HG03025 (cell line): ENCODE data around the gene SNCG.
"Not testable (repeated sequence)": the region's sequence is repeated elsewhere in the genome, so short reads cannot be mapped to it uniquely, and the experiment has no call there.

Experiments
- ATAC-seq: cut with Tn5 transposase; IDR thresholded peaks from one replicate; pipeline ENCODE4 v1.9.1; 2021; ENCODE audit warnings: mild to moderate bottlenecking, moderate library complexity; ENCODE audit not compliant: unreplicated experiment, low FRiP score

SNCG gene

DNA sequence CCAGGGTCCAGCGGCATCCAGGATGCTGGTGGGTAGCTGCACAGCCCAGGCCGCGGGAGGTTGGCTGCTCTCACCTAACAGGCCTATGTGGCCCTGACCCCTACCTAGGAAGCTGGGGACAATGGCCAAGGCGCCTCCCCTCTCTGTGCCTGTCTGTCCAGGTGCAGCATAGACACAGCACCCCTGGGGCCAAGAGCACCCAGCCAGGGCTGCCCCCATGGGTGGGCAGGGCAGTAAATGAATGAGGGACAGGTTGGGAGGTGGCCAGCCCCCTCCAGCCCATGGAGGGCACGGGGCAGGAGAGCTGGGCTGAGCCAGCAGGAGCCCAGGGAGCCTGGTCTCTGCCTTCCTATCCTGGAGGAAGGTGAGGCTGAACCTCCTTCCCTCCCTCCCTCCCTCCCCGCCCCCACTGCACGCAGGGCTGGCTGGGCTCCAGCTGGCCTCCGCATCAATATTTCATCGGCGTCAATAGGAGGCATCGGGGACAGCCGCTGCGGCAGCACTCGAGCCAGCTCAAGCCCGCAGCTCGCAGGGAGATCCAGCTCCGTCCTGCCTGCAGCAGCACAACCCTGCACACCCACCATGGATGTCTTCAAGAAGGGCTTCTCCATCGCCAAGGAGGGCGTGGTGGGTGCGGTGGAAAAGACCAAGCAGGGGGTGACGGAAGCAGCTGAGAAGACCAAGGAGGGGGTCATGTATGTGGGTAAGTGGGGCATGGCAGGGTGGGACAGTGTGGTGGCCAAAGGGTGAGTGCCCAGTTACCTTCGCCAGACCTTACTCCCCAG is at the start of gene SNCG:
TSS of gene SNCG (plus strand) at position 484 of the 785 bp plus-strand sequence. CDS start at position 583, 99 bp downstream.
- no peak for ATAC-seq

DNA sequence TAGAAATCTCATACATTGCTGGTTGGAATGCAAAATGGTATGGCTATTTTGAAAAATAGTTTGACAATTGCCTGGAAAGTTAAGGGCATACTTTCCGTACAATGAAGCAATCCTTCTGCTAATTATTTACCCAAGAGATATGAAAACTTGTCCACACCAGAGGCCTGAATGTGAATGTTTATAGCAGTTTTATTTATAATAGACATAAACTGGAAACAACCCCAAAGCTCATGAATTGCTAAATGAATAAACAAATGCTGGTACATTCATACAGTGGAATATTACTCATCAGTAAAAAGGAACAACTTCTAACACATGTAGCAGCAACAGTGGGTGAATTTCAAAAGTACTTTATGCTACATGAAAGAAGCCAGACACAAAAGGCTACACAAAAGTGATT is 43.7 kb upstream of the SNCG start:
- ATAC-seq, result no peak

DNA sequence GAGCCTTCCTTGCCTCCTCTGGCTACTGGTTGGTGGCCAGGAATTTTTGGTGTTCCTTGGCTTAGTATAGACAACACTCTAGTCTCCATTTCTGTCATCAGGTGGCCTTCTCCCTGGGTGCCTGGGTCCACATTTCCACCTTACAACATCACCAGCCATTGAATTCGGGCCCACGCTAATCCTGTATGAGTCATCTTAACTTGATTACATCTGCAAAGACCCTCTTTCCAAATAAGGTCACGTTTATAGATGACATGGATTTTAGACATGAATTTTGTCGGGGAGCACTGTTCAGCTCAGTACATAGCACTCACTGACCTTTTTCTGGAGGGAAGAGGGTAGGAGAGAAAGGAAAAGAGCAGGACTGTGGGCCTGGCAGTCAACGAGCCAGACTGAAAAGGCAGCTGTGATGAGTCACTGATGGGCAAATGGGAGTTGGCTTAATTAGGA is 40.4 kb upstream of the SNCG start:
- no peak for ATAC-seq

DNA sequence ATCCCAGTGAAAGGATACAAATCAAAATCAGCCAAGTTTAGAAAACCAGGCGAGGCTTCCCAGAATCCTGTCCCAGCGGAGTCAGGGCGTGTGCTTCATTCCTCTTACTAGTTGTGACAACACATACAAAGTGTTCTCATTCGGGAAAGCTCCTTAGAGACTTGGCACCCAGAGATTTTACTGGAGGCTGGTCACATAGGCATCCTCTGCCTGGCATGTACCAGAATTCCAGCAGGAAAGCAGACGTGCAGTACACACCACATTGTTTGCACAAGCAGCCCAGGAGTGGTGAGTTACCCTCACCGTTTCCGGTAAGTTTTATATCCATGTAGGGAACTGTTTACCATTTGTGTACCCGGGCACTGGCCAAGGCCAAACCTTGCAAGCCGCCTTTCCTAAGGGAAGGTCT is 35.8 kb upstream of the SNCG start:
- ATAC-seq, result no peak

DNA sequence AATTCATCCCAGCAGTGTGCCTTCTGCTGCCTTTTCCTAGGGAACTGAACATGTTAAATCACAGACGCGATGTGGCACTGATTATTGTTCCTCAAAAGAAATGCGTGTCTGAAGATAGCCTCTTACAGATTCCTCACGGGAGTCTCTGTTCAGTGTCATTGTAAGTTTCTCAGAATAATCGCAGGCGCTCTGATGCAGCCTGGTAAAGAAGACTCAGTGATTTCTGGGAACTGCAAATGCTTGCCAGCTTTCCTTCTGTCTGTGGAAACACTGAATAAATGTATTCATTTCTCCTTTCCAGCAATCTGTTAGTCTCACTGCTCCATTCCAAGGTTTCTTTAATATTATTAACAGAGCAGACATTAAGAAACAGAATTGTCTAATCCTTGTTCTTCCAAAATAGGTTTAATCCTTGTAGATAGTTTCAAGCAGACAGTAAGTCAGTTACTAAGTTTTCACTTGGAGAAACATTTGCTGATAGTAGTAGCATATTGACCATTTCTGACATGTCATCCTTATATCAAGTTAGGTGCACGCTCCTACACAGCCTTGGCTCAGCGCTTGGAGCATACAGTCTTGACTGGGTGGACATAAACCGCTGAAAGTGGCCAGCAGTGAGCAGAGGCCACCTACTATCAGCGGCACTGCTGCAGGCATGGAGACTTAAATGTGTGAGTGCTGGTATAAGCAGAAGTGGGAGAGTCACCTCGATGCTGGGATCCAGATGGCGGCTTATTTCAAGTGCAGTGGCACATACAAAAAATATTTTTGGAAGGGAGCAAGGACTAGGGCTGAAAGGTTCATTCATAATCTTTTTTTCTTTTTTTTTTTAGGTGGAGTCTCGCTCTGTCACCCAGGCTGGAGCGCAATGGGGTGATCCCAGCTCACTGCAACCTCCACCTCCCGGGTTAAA is 28.7 kb upstream of the SNCG start:
- ATAC-seq, result no peak

DNA sequence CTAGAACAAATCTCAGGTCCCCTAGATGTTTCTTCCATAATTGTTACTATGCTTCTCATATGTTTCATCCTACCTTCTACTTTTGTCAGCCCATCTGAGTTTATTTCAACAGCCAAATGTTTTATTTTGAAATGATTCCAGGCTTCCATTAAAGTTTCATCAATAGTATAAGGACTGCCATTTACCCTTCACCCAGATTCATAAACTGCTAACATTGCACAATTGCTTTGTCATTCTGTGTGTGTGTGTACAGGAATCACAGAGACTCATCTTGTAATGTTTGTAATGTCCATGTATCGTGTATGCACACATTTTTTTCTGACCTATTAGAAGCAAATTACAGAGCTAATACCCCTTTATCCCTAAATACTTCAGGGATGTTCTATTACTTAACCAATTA is 26.5 kb upstream of the SNCG start:
- ATAC-seq, result no peak

DNA sequence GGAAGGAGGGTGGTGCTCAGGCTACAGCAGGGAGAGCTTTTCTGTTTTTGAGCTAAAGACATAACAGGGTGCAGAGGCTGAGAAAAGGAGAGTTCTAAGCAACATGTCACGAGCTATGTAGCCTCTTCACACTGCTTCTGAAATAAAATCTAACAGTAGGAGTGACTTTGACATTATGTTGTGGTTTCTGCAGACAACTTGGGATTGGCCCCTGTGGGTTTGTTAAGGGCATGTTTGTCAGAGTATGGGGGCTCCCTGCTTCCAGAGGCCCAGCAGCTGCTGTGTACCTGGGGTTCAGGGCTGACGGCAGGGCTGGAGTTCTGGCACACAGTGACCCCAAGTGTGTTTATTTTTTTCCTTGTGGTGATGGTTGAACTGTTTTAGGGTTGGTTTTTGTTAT is 25.7 kb upstream of the SNCG start:
- no peak for ATAC-seq

DNA sequence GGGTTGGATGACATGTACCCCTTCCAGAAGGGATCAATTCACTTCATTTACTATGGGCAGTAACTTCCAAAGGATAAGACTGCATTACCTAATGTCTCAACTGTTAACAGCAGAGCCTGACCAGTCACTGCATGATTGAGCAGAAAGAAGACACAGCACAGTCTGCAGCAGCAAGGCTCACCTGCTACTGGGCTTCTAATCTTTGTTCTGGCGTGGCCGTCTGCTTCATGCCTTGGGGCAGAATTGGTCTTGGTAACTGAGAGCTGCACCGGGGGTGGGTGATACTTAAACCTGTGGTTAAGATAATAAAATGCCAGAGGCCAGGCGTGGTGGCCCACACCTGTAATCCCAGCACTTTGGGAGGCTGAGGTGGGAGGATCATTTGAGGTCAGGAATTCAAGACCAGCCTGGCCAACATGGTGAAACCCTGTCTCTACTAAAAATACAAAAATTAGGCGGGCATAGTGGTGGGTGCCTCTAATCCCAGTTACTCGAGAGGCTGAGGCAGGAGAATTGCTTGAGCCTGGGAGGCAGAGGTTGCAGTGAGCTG is 24.2 kb upstream of the SNCG start:
- not testable (repeated sequence) for ATAC-seq

DNA sequence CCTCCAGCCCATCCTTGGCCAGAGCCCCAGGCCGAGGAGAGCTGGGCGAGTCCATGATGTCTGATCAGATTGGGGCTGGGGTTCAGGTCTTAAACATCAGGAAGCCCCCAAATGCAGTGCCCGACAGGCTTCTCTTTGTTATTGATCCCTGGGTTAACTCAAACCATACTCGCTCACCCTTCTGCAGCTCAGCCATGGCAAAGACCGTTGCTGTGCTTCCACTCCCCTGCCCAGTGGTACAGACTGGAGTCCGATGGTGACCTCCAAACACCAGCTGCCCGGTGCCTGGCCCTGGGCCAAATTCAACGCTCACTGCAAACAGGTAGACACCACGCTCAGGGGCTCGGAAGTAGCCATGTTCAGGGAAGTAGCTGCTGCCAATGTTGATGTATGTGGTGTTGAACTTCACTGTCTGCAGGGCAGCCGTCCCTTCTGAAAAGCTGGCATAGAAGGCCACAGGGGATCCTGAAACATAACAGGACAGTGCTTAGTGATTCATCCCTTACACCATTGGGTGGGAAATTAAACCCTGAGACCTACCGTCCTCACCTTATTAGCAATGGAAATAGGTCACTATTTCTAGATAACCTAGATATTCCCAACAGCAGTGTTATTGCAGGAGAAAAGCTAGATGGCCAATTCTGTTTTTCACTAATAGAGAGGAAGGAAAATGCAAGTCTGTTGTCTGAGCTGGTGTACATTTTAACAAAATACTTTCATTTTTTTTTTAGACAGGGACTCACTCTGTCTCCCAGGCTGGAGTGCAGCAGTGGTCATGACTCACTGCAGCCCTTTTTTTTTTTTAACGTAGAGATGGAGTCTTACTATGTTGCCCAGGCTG is 21.5 kb upstream of the SNCG start:
- no peak for ATAC-seq

DNA sequence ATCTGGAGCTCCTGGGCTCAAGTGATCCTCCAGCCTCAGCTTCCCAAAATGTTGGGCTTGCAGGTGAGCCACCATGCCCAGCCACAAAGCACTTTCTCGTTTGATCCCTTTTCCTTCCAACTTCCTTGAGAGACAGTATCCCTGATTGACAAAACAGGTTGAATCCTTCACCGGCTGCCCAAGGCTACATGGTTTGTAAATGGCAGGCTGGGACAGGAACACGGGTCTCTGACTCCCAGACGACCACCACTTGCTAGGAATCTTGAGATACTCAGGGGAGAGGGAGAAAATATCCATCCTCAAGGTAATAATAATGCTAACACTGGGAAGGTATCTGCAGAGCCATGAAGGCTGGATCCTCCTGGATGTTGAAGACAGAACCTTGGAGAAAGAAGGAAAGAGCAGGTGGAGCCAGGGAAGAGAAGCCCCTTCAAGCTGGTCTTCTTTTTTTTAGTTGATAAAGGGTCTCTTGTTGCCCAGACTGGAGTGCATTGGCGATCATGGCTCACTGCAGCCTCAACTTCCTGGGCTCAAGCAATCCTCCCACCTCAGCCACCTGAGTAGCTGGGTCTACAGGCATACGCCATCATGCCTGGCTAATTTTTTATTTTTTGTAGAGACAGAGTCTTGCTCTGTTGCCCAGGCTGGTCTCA is 20.8 kb upstream of the SNCG start:
- no peak for ATAC-seq

DNA sequence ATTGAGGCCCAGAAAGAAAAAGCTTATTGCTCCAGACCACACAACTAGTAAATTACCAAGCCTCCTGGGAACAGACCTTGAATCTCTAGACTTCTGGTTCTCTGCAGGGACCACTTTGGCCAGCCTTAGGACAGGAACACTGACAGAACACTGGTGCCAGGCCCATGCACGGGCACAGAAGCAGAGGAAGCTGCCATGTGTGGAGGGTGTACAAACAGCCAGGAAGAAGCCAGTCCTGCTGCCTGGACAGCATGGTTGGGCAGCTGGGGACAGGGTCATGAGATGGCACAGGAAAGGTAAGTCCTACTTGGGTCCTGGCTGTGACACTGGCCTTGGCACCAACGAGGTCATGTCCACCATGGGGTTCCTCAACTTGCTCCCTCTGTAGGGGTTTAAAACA is 20.1 kb upstream of the SNCG start:
- no peak for ATAC-seq

DNA sequence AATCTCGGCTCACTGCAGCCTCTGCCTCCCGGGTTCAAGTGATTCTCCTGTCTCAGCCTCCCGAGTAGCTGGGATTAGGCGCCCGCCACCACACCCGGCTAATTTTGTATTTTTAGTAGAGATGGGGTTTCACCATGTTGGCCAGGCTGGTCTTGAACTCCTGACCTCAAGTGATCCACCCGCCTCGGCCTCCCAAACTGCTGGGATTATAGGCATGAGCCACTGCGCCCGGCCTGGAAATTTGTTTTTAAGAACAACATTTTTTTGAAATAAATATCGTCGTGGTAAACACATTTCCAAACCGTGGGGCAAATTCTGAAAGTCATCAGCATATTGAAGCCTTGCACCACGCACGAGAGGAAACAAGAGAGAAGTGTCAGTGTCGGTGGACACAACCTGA is 18.3 kb upstream of the SNCG start:
- ATAC-seq, result not testable (repeated sequence)

DNA sequence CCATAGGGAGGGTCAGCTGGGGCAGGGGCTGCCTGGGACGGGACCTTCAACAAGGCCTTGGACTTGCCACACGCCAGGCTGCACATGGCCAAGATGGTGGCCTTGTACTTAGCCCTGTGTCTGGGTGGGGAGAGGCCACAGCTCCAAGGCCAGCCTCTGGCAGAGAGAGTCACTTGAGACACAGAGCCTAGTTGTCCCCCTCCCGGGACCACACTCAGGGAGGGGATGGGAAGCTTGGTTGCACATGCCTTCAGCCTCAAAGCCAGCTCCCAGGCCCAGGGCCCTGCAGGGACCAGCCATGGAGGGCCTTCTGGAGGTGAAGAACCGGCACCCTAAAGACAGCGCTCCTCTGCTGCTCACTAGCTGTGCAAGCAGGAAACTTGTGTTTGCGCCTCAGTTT is 17.7 kb upstream of the SNCG start:
- ATAC-seq, result no peak

DNA sequence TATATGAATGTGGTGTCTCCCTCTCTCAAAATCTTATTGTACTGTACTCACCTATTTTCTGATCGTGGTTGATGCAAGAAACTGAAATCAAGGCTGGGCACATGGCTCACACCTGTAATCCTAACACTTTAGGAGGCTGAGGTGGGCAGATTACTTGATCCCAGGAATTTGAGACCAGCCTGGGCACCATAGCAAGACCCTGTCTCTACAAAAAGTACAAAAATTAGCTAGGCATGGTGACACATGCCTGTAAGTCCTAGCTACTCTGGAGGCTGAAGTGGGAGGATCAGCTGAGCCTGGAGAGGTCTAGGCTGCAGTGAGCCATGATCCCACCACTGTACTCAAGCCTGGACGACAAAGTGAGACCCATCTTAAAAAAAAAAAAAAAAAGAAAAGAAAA is 17.0 kb upstream of the SNCG start:
- ATAC-seq, result no peak

DNA sequence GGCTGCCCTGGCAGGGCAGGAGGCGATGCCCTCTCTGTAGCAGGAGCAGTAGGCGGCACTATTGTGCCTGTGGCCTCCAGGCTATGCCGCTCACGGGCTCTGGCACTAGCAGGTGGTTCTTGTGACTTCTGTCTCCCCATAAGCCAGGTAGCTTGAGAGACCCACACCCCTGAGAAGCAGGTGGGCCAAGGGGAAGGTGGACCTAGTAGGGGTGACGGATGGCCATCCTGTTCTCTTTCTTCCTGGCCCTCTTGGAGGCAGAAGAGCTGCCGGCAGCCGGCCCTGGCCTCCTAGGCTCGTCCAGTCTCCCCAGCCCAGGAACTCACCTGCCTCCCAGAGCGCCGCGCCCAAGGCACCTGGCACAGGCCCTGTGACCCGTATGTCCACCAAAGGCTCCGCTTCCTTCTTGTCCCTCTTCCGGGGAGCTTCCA is 16.4 kb upstream of the SNCG start:
- ATAC-seq, result no peak

DNA sequence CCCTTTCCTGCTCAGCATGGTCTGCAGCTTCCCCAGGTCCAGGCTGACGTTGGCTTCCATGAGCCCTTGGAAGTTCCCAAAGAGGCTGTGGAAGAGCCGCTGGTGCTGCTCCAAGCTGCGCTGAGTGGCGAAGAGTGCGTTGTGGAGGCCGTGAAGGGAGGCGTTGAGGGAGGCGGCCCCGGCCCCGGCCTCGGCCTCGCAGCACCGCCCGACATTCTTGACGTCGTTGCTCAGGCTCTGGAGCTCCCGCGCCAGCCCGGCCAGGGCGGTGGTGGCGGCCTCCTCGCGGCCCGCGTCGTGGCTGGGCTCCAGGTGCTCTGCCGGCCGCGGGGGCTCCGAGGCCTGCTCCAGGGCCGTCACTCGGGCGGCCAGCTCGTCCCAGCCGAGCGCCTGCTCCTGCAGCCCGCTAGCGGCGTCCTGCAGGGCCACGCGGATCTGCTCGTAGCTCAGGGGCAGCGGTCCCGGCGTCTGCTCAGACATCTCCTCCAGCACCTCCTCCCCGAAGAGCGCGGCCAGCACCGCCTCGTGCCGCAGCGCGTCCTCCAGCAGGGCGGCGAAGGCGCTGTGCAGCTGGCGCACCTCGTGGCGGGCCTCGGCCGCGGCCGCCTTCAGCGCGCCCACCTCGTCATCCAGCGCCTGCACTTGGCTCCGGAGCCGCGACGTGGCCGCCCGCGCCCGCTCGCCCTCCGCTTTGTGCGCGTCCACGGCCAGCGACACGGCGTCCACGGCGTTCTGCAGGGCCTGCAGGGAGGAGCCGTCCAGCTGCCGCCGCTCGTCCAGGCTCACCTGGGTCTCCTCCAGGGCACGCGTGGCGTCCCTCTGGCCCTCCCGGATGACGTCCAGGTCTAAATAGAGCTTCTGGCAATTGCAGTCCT is 15.7 kb upstream of the SNCG start:
- no peak for ATAC-seq

DNA sequence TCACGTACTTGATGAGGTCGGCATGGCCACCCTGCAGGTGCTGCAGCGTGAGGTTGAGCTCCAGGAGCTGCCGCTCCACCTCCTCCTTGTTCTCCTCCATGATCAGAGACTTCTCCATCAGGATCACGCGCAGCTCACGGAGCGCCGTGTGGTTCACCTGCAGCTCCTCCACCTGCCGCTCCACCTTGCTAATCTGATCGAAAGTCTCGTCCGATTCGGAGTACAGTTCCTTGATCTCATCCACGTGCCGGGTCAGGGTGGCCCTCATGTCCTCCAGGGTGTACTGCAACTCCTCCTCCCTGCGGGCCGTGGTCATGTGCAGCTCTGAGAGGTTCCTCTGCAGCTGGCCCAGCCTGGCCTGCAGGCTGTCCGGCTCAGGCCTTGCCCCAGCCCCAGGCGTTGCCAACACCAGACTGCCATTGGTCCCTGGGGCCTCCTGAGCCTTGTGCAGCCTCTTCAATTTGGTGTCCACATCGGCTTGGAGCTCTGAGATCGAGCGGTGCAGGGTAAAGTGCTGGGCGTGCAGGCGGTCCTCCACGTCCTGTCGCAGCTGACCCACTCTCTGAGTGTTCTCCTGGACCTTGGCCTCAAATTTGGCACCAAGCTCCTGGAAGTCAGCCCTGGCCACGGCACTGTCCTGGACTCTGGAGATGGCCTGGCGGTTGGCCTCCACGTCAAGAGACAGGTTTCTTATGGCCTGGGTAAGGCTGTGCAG is 14.9 kb upstream of the SNCG start:
- ATAC-seq, result no peak

DNA sequence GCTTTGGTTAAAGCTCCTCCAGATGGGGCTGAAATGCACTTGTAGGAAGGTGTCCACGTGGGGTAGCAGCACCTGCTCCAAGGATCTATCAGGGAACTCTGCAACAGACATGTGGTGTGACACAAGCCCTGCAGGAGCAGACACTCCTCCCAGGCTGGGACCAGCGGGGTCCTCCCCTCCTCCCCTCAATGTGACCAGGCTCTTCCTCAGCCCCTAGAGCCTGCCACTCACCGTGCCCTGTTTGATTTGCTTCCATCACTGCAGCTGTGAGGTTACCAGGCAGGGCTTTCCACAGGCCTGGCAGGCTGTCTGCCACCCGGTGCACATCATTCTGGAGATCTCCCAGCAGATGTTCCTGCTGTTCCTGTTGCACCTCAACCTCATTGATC is 14.4 kb upstream of the SNCG start:
- no peak for ATAC-seq
